H9 (cell line): ENCODE measurements around the gene ASTN2. TPM values are rescaled to one million over a fixed set of nuclear protein-coding genes. Genes with fewer than 3 reads are reported as not detected.

Experiments used
- DNase-seq: peaks from one replicate; pipeline ENCODE4 v3.0.0-alpha.2; 2017
- H2AFZ ChIP-seq: one replicate; pipeline ENCODE4 v1.6.1; 2013; ENCODE audit warnings: mild to moderate bottlenecking, low read length, control low read depth, moderate library complexity
- H2AK5ac ChIP-seq: 2 replicates; pipeline ENCODE4 v1.6.1; 2013; ENCODE audit warnings: low read length, control low read depth, mixed read lengths; ENCODE audit not compliant: insufficient read length
- H2BK120ac ChIP-seq: one replicate; pipeline ENCODE4 v1.6.1; 2013; ENCODE audit warnings: low read depth, mild to moderate bottlenecking, low read length, control low read depth, inconsistent platforms; ENCODE audit not compliant: poor library complexity, severe bottlenecking
- H2BK12ac ChIP-seq: 2 replicates; pipeline ENCODE4 v1.6.1; 2013; ENCODE audit warnings: low read length, control low read depth, mixed read lengths, low read depth; ENCODE audit not compliant: insufficient read length
- H2BK15ac ChIP-seq: 2 replicates; pipeline ENCODE4 v1.6.1; 2013; ENCODE audit warnings: low read depth, low read length, control low read depth
- H2BK20ac ChIP-seq: one replicate; pipeline ENCODE4 v1.6.1; 2013; ENCODE audit warnings: low read depth, mild to moderate bottlenecking, low read length, control low read depth, inconsistent platforms; ENCODE audit not compliant: poor library complexity, severe bottlenecking
- H2BK5ac ChIP-seq: 2 replicates; pipeline ENCODE4 v1.6.1; 2013; ENCODE audit warnings: low read length, control low read depth, mixed read lengths; ENCODE audit not compliant: insufficient read length
- H3K14ac ChIP-seq: 2 replicates; pipeline ENCODE4 v1.6.1; 2013; ENCODE audit warnings: low read length, control low read depth; ENCODE audit not compliant: insufficient read depth
- H3K18ac ChIP-seq: 2 replicates; pipeline ENCODE4 v1.6.1; 2013; ENCODE audit warnings: low read depth, mild to moderate bottlenecking, mixed read lengths, low read length, control low read depth; ENCODE audit not compliant: insufficient read length
- H3K23ac ChIP-seq: 2 replicates; pipeline ENCODE4 v1.6.1; 2013; ENCODE audit warnings: low read length, control low read depth, mixed read lengths, low read depth; ENCODE audit not compliant: insufficient read length
- H3K23me2 ChIP-seq: 2 replicates; pipeline ENCODE4 v1.6.1; 2013; ENCODE audit warnings: low read depth, mild to moderate bottlenecking, mixed read lengths, low read length, control low read depth; ENCODE audit not compliant: insufficient read length, poor library complexity, severe bottlenecking
- H3K27ac ChIP-seq: 2 replicates; pipeline ENCODE4 v1.5.1; 2013; ENCODE audit warnings: low read length, control low read depth, mixed read lengths, low read depth; ENCODE audit not compliant: insufficient read length
- H3K27me3 ChIP-seq: 2 replicates; pipeline ENCODE4 v1.6.1; 2013; ENCODE audit warnings: low read length, control low read depth, inconsistent platforms; ENCODE audit not compliant: insufficient read depth
- H3K4ac ChIP-seq: 2 replicates; pipeline ENCODE4 v1.6.1; 2013; ENCODE audit warnings: low read depth, mild to moderate bottlenecking, control low read depth, inconsistent platforms, low read length, moderate library complexity
- H3K4me1 ChIP-seq: 2 replicates; pipeline ENCODE4 v1.6.1; 2013; ENCODE audit warnings: low read length, control low read depth, inconsistent platforms; ENCODE audit not compliant: insufficient read depth
- H3K4me2 ChIP-seq: 2 replicates; pipeline ENCODE4 v1.6.1; 2013; ENCODE audit warnings: low read length, control low read depth, mixed read lengths; ENCODE audit not compliant: insufficient read length, insufficient read depth
- H3K56ac ChIP-seq: 2 replicates; pipeline ENCODE4 v1.6.1; 2013; ENCODE audit warnings: low read depth, mild to moderate bottlenecking, mixed read lengths, low read length, control low read depth; ENCODE audit not compliant: insufficient read length
- H3K79me1 ChIP-seq: 2 replicates; pipeline ENCODE4 v1.6.1; 2013; ENCODE audit warnings: low read depth, mild to moderate bottlenecking, moderate library complexity, low read length, control low read depth, inconsistent platforms; ENCODE audit not compliant: insufficient read depth, poor library complexity, severe bottlenecking
- H3K79me2 ChIP-seq: 2 replicates; pipeline ENCODE4 v1.6.1; 2013; ENCODE audit warnings: low read length, control low read depth, inconsistent platforms; ENCODE audit not compliant: insufficient read depth
- H3K9ac ChIP-seq: 2 replicates; pipeline ENCODE4 v1.6.1; 2013; ENCODE audit warnings: low read length, control low read depth, mixed read lengths; ENCODE audit not compliant: insufficient read length; ENCODE audit errors: extremely low read depth
- H3K9me3 ChIP-seq: one replicate; pipeline ENCODE4 v1.6.1; 2013; ENCODE audit warnings: low read depth, low read length, inconsistent platforms; ENCODE audit not compliant: control insufficient read depth
- H3T11ph ChIP-seq: one replicate; pipeline ENCODE4 v1.6.1; 2013; ENCODE audit warnings: mild to moderate bottlenecking, low read length, control low read depth, inconsistent platforms
- H4K20me1 ChIP-seq: one replicate; pipeline ENCODE4 v1.6.1; 2013; ENCODE audit not compliant: control insufficient read depth, insufficient read length, insufficient read depth
- H4K5ac ChIP-seq: 2 replicates; pipeline ENCODE4 v1.6.1; 2013; ENCODE audit warnings: low read depth, mild to moderate bottlenecking, mixed read lengths, low read length, control low read depth; ENCODE audit not compliant: insufficient read length
- H4K8ac ChIP-seq: replicated peaks from 2 replicates; pipeline ENCODE4 v1.6.1; 2013; ENCODE audit warnings: low read length, control low read depth, mixed read lengths, low read depth; ENCODE audit not compliant: insufficient read length
- H4K91ac ChIP-seq: 2 replicates; pipeline ENCODE4 v1.6.1; 2013; ENCODE audit warnings: low read depth, mild to moderate bottlenecking, moderate library complexity, mixed read lengths, low read length, control low read depth; ENCODE audit not compliant: insufficient read length
- H3K27ac Mint-ChIP-seq, 3 experiments: 2 replicates in 2 of 3; 3 replicates in 1 of 3; pipeline ENCODE4 v1.8.0; 2020 to 2021; ENCODE audit warnings: mixed read lengths in 3 of 3, mild to moderate bottlenecking in 1 of 3, moderate library complexity in 1 of 3
- H3K27me3 Mint-ChIP-seq: 2 replicates; pipeline ENCODE4 v1.8.0; 2021; ENCODE audit warnings: low read depth, mild to moderate bottlenecking, moderate library complexity, mixed read lengths
- H3K36me3 Mint-ChIP-seq, 3 experiments: 2 replicates in 2 of 3; 3 replicates in 1 of 3; pipeline ENCODE4 v1.8.0; 2020 to 2021; ENCODE audit warnings: low read depth in 3 of 3, mixed read lengths in 3 of 3; ENCODE audit not compliant: insufficient read depth in 1 of 3
- H3K4me1 Mint-ChIP-seq, 2 experiments: 2 replicates each; pipeline ENCODE4 v1.8.0; 2020; ENCODE audit warnings: mixed read lengths in 2 of 2
- H3K4me3 Mint-ChIP-seq, 2 experiments: 2 replicates in 1 of 2; 3 replicates in 1 of 2; pipeline ENCODE4 v1.8.0; 2020 to 2021; ENCODE audit warnings: mild to moderate bottlenecking in 2 of 2, mixed read lengths in 2 of 2, moderate library complexity in 1 of 2
- H3K9me3 Mint-ChIP-seq, 2 experiments: 2 replicates in 1 of 2; 3 replicates in 1 of 2; pipeline ENCODE4 v1.8.0; 2020; ENCODE audit warnings: mild to moderate bottlenecking in 2 of 2, mixed read lengths in 2 of 2, moderate library complexity in 1 of 2
- CTCF ChIP-seq: fragments of 200-600 bp; sonication (generic); conservative IDR thresholded peaks from 3 replicates; pipeline ENCODE4 v1.8.0; 2021; ENCODE audit warnings: antibody characterized with exemption, mild to moderate bottlenecking
- WGBS: extraction: QIAGEN DNeasy Blood & Tissue Kit; methylation state at CpG from one replicate; pipeline ENCODE4 v1.1.7; 2013; ENCODE audit warnings: missing lambda C conversion rate, low lambda C conversion rate, mixed read lengths; ENCODE audit not compliant: insufficient read length; ENCODE audit errors: extremely low coverage; 5-methylcytosine and 5-hydroxymethylcytosine counted together
- total RNA-seq: library from RNA; stranded (reverse); gene quantifications from 2 replicates; pipeline ENCODE4 v1.2.1, GENCODE V29; 2021

The ASTN2 gene
- total RNA-seq, 1 experiment from 2014 or later, result 9.7 TPM

- Histone ChIP-seq H2BK5ac (no peak overlapping the region), H3T11ph (no peak overlapping the region), H3K4me2 (no peak overlapping the region), H3K9ac (no peak overlapping the region), H4K20me1 (no peaks in the 10 kb centered on the region), H3K4me1 (no peaks in the 10 kb centered on the region; the same call in 1 of the 2 replicates), H3K9me3 (no peaks in the 10 kb centered on the region), H2BK120ac (no peak overlapping the region), H3K56ac (no peak overlapping the region), H3K79me2 (no peaks in the 10 kb centered on the region), H4K8ac (no peak overlapping the region), H4K91ac (no peak overlapping the region), H3K79me1 (no peaks in the 10 kb centered on the region), H3K14ac (no peak overlapping the region; the same call in 1 of the 2 replicates), H2AFZ (no peak overlapping the region), H2BK12ac (no peak overlapping the region), H3K18ac (no peak overlapping the region), H3K4ac (no peak overlapping the region), H3K27ac (no peak overlapping the region), H2AK5ac (no peak overlapping the region), H3K27me3 (no peaks in the 10 kb centered on the region), H4K5ac (no peak overlapping the region), H2BK15ac (no peak overlapping the region), H2BK20ac (no peak overlapping the region), H3K23ac (no peak overlapping the region), H3K23me2 (no peaks in the 10 kb centered on the region)
- no peak for DNase-seq
- Mint-ChIP-seq H3K9me3 (no peaks in the 10 kb centered on the region), H3K27me3 (no peaks in the 10 kb centered on the region), H3K4me3 (no peak overlapping the region), H3K27ac (no peak overlapping the region), H3K4me1 (peaks cover 10 to 12% of the 10 kb centered on the region in 2 experiments), H3K36me3 (peaks cover 0 to 3% (median 0%) of the 10 kb centered on the region in 3 experiments; a peak in 1 of 7 replicates)
- TF ChIP-seq CTCF, result no peak
- no CpG with 5 or more reads among the region's 6 CpGs for WGBS
These were observed 966.9 kb downstream of the ASTN2 start for GRCh38 chr9:116447934-116448333.
